OCI-LY1 (cell line): Measurements from ENCODE around the gene ANKRD52.

Source experiments
- CTCF ChIP-seq: fragments of 200-600 bp; sonication (generic), shearing (Covaris generic); IDR thresholded peaks from 2 replicates; pipeline ENCODE4 v1.5.1; 2017; ENCODE audit warnings: mild to moderate bottlenecking, antibody characterized with exemption, low read length, moderate library complexity, mixed read lengths
- EZH2 ChIP-seq: fragments of 200-600 bp; sonication (generic), shearing (Covaris generic); IDR thresholded peaks from 2 replicates; pipeline ENCODE4 v1.8.0; 2017; ENCODE audit warnings: borderline replicate concordance, mixed run types, mild to moderate bottlenecking, antibody characterized with exemption, low read length, moderate library complexity, mixed read lengths

- TF ChIP-seq CTCF (no peak), EZH2 (no peak)
Observed at GRCh38 chr12:56231184-56231582, 27.0 kb downstream of the ANKRD52 start.
